Mucosa of rectum (tissue), 2 donors: ENCODE results near the gene SMOC2.

ENCODE experiments used
- H3K27ac ChIP-seq, 2 donors: one replicate each; pipeline ENCODE4 v1.7.0; 2013; ENCODE audit warnings: inconsistent platforms in 2 of 2, low read depth in 2 of 2, low read length in 2 of 2
- H3K27me3 ChIP-seq, 2 donors: one replicate each; pipeline ENCODE4 v1.7.0; 2013; ENCODE audit warnings: low read length in 2 of 2; ENCODE audit not compliant: control insufficient read depth in 2 of 2, insufficient read depth in 2 of 2
- H3K36me3 ChIP-seq, 2 donors: one replicate each; pipeline ENCODE4 v1.7.0; 2013; ENCODE audit warnings: low read length in 2 of 2; ENCODE audit not compliant: control insufficient read depth in 2 of 2, insufficient read depth in 2 of 2
- H3K4me1 ChIP-seq, 2 donors: one replicate each; pipeline ENCODE4 v1.7.0; 2013; ENCODE audit warnings: low read length in 2 of 2, mild to moderate bottlenecking in 1 of 2; ENCODE audit not compliant: control insufficient read depth in 2 of 2, insufficient read depth in 2 of 2
- H3K4me3 ChIP-seq, 2 donors: one replicate each; pipeline ENCODE4 v1.7.0; 2013; ENCODE audit warnings: low read length in 2 of 2
- H3K9ac ChIP-seq, 2 donors: one replicate each; pipeline ENCODE4 v1.7.0; 2013; ENCODE audit warnings: low read length in 2 of 2, low read depth in 1 of 2, mild to moderate bottlenecking in 1 of 2
- H3K9me3 ChIP-seq, 2 donors: one replicate each; pipeline ENCODE4 v1.7.0; 2013; ENCODE audit warnings: low read length in 2 of 2; ENCODE audit not compliant: control insufficient read depth in 2 of 2
- donor health status: healthy.
- donor health status: Normal muscosa, but diverticular disease.

Gene SMOC2

DNA sequence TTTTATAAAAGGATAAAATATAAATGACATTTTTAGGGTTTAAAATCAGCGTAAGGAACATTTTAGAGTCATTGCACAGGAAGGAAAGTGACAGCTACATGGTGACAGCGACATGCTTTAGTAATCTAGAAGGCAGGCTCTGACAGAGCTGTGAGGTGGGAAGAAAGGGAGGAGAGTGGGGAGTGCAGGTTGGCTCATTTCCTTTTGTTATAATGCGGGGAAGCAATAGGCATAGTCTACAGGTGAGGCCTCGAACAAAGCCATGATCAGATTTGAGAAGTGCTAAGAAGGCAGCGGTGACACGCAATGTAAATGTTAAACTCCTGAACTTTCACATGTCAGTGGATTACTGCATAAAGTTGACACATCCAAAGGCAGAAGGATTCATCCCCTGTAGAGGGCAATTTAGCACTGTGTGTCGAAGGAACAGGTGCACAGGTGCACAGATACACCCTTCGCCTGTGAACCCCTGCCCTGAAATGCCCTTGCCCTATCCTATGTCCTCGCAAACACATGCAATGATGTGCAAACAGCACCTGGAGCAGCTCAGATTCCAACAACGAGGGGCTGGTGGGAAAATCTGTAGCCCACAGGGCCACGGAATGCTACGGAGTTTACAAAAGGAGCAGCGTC is 32.4 kb upstream of the SMOC2 start:
- H3K4me1 ChIP-seq: no peaks in the 10 kb centered on the region
- H3K27me3 ChIP-seq: no peaks in the 10 kb centered on the region
- no peaks in the 10 kb centered on the region for H3K9me3 ChIP-seq
- no peak overlapping the region for H3K9ac ChIP-seq
- H3K27ac ChIP-seq: no peak overlapping the region
- no peak overlapping the region for H3K4me3 ChIP-seq
- no peaks in the 10 kb centered on the region for H3K36me3 ChIP-seq

DNA sequence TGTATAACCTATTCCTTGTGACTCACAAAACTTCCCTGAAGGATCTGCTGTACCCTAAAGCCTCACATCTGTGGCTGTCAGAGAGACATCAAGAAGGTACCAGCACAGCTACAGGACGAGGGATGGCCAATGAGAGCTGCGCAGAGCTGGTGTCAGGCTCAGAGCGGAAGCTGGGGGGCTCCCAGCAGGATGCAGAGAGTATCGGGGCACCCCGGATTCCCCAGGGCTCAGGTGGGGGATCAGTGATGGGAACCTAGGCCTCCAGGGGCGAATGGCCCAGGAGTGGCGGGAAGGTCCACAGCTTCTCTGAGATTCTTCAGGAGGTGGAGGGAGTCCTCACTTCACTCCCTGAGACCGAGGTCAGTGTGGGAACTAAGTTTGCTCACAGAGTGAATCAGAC is 30.9 kb upstream of the SMOC2 start:
- H3K9me3 ChIP-seq: no peaks in the 10 kb centered on the region
- H3K36me3 ChIP-seq: no peaks in the 10 kb centered on the region
- H3K27me3 ChIP-seq: no peaks in the 10 kb centered on the region
- no peak overlapping the region for H3K9ac ChIP-seq
- H3K4me1 ChIP-seq: no peaks in the 10 kb centered on the region
- H3K27ac ChIP-seq: no peak overlapping the region
- H3K4me3 ChIP-seq: no peak overlapping the region

DNA sequence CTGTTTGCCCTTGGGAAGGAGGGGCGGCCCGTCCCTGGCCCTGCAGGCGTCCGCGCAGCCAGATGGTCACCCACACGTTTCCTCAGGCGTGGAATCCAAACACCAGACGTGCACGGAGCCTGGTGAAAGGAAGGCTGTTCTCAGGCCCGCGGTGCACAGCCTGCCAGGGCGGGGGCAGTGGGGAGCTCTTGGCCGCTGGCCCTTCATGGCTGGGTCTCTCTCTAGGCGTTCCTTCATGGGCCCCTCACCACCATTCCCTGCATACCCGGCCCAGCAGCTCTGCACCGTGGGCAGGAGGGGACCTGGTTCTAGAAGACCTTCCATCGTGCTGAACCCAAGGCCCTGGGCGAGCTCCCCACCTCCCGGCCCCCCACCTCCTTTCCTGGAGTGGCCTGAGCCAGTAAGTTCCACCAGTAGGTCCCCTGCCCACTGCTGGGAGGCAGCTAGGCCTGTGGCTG is 30.4 kb upstream of the SMOC2 start:
- H3K27ac ChIP-seq: no peak overlapping the region
- H3K9ac ChIP-seq: no peak overlapping the region
- H3K9me3 ChIP-seq: no peaks in the 10 kb centered on the region
- no peaks in the 10 kb centered on the region for H3K36me3 ChIP-seq
- no peak overlapping the region for H3K4me3 ChIP-seq
- H3K4me1 ChIP-seq: no peaks in the 10 kb centered on the region
- no peaks in the 10 kb centered on the region for H3K27me3 ChIP-seq

DNA sequence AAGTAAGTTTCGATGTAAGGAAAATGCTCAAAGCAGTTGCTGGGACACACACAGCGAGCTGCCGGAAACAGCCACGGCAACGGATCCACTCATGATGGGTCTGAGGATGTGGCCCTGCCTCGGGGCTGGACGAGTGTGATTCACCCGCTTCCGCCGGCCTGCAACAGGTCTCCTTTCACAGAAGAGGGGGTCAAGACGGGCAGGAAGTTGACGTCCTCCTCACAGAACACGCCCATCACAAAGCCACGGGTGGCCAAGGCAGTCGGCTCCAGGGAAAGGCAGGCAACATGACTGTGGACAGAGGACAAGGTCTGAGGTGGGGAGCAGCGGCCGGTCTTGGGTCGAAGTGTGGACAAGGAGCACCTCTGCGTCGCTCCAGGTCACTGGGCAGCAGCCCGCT is 29.9 kb upstream of the SMOC2 start:
- H3K9me3 ChIP-seq: no peaks in the 10 kb centered on the region
- no peak overlapping the region for H3K9ac ChIP-seq
- H3K4me1 ChIP-seq: no peaks in the 10 kb centered on the region
- H3K27ac ChIP-seq: no peak overlapping the region
- H3K36me3 ChIP-seq: no peaks in the 10 kb centered on the region
- H3K4me3 ChIP-seq: no peak overlapping the region
- no peaks in the 10 kb centered on the region for H3K27me3 ChIP-seq

DNA sequence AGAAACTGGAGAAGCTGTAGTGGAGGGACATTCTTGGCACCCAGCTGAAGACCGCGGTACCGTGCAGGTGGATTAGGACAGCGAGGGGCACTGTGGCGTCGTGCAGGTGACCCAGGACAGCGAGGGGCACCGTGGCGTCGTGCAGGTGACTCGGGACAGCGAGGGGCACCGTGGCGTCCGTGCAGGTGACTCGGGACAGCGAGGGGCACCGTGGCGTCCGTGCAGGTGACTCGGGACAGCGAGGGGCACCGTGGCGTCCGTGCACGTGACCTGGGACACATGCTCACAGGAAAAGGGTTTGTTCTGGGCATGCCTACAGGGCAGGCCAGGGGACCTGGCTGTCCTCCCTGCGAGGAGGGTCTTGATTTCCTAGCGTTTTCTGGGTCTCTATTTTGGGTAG is 29.2 kb upstream of the SMOC2 start:
- H3K4me1 ChIP-seq: no peaks in the 10 kb centered on the region

DNA sequence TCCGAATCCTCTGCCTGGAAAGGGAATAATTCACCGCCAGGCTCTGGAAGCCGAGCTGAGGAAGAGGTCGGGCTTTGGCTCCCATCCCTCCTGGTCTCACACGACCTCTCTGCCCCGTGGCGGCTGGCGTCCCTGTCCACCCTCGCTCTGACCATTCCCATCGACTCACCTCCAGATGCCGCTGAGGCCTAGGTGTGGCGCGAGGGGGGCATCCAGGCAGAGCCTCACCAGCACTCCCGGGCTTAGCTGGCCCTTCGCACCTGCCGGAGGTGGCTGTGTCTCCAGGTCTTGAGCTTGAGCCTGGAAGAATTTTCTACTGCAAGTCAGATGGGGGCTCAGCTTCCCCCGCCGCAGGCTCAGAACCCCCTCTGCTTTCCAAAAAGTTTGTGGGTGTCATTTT is 28.5 kb upstream of the SMOC2 start:
- H3K27ac ChIP-seq: no peak overlapping the region
- no peaks in the 10 kb centered on the region for H3K27me3 ChIP-seq
- no peak overlapping the region for H3K4me3 ChIP-seq

More for the DNA sequence above, 29.2 kb upstream of the SMOC2 start:
- Histone ChIP-seq H3K36me3 (no peaks in the 10 kb centered on the region), H3K9ac (no peak overlapping the region), H3K27me3 (no peaks in the 10 kb centered on the region), H3K4me3 (no peak overlapping the region), H3K9me3 (no peaks in the 10 kb centered on the region), H3K27ac (no peak overlapping the region)

DNA sequence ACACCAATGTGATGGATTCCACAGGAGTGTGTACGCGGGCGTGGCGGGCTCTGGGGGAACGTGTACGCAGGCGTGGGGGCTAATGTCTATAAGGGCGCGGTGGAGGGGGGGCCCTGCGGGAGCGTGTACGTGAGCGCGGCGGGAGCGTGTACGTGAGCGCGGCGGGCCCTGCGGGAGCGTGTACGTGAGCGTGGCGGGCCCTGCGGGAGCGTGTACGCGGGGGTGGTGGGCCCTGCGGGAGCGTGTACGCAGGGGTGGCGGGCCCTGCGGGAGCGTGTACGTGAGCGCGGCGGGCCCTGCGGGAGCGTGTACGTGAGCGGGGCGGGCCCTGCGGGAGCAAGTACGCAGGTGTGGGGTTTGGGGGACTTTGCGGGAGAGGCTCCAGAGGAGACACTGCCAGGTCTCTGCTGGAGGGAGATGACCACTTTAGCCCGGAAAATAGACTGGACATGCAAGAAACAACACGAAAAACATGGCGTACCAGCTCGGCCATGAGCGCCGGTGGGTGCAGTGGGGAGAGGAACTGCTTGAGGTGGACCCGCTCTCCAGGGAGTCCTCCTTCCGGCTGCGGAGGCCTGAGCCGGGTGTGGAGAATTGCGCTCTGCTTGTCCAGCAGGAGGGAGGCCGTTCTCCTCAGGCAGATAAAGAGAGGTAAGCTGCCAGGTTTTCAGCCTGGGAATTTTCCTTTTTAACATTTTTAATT is 27.8 kb upstream of the SMOC2 start:
- no peak overlapping the region for H3K27ac ChIP-seq

More for the DNA sequence above, 28.5 kb upstream of the SMOC2 start:
- H3K36me3 ChIP-seq: no peaks in the 10 kb centered on the region
- H3K4me1 ChIP-seq: no peaks in the 10 kb centered on the region
- no peaks in the 10 kb centered on the region for H3K9me3 ChIP-seq
- H3K9ac ChIP-seq: no peak overlapping the region

DNA sequence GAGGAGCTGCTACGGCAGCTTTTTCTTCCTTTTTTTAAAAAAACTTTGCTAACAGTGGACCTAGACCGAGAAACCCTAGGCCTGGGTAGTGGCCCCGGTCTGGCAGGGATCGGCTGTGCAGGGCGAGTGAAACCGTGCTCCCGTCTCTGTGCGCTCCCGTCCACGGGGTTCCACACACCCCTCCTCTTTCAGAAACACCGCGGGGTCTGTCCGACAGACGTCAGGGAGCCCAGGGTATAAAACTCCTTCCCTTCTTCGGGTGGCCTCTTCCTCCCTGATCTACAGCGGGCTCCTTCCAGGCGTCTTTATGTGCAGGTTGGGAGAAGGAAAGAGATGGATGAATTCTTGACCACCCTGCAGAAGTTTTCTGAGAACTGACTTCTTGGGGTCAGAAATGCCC is 27.1 kb upstream of the SMOC2 start:
- Histone ChIP-seq H3K4me3 (no peak overlapping the region), H3K9me3 (no peaks in the 10 kb centered on the region), H3K36me3 (no peaks in the 10 kb centered on the region), H3K9ac (no peak overlapping the region), H3K4me1 (no peaks in the 10 kb centered on the region), H3K27ac (no peak overlapping the region), H3K27me3 (no peaks in the 10 kb centered on the region)

More for the DNA sequence above, 27.8 kb upstream of the SMOC2 start:
- H3K9ac ChIP-seq: no peak overlapping the region
- no peaks in the 10 kb centered on the region for H3K36me3 ChIP-seq
- H3K4me3 ChIP-seq: no peak overlapping the region
- H3K9me3 ChIP-seq: no peaks in the 10 kb centered on the region
- no peaks in the 10 kb centered on the region for H3K4me1 ChIP-seq
- H3K27me3 ChIP-seq: no peaks in the 10 kb centered on the region

DNA sequence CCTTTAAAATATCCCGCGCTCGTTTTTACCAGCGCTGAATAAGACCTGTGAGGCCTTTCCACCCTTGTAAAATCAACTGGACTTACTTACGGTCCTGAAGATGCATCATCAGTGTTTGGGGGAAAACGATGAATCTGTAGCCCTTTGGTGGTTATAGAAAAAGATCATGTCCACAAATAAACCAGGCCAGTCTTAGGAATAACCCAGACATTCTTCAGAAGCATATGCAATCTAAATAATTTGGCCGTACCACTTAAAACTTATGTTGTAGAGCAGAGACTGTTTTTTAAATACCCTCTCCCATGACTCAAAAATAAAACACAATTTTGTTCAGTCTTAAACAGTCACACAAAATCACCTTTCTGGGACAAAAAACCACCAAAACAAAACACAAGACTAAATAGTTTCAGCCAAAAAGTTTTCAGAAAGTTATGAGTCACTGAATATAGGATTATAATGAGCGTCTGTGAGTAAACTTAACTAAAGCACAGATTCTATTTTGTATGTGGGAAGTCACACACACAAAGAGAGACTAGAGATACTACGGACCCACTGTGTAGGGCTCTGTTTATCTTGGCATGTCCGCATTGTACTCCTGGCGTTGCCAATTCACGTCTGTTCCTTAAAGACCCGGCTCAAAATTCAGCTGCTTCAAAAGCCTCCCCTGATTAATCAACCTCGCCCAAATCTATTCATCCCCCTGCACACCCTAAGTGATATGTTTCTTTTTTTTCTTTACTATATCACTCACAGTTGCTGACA is 26.5 kb upstream of the SMOC2 start:
- Histone ChIP-seq H3K9me3 (no peaks in the 10 kb centered on the region), H3K27ac (no peak overlapping the region), H3K9ac (no peak overlapping the region), H3K36me3 (no peaks in the 10 kb centered on the region), H3K4me1 (no peaks in the 10 kb centered on the region), H3K4me3 (no peak overlapping the region), H3K27me3 (no peaks in the 10 kb centered on the region)
